ENCODE measurements around the gene AKT1S1.

The AKT1S1 gene

DNA sequence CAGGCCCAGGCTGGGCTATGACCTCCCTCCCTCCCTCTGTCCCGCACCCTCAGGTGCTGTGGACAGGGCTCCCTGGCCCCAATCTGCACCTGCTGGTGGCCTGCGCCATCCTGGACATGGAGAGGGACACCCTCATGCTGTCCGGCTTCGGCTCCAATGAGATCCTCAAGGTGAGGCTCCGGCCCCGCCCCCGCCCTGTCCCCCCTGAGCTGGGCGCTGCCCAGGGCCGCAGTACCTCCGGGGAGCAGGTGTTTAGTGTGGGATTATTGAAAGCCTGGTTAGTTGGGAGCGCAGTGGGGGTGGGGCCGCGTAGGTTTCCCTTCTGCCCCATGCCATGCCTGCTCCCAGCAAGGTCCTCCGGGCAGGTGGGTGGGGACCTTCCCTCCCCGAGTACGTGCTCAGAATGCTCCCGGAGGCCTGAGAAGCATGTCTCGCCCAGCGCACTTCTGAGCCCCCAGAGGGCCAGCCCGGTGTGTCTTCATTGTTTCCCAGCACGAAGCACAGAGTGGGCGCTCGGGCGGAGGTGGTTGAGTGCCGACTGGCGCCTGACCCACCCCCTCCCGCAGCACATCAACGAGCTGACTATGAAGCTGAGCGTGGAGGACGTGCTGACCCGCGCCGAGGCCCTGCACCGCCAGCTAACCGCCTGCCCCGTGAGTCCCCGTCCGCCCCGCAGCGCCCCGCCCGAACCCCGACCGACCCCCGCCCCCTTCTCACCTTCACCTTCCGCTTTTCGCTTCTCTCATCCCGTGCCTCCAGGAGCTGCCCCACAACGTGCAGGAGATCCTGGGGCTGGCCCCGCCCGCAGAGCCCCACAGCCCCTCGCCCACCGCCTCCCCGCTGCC, 10.7 kb upstream of the AKT1S1 start:
- H3K4me3 ChIP-seq (ENCODE audit: low read depth, low read length), result no peak overlapping the region
- H3K9me3 ChIP-seq, result no peaks in the 10 kb centered on the region
- DNase-seq, result no peak
- TF ChIP-seq, protein P1, sequence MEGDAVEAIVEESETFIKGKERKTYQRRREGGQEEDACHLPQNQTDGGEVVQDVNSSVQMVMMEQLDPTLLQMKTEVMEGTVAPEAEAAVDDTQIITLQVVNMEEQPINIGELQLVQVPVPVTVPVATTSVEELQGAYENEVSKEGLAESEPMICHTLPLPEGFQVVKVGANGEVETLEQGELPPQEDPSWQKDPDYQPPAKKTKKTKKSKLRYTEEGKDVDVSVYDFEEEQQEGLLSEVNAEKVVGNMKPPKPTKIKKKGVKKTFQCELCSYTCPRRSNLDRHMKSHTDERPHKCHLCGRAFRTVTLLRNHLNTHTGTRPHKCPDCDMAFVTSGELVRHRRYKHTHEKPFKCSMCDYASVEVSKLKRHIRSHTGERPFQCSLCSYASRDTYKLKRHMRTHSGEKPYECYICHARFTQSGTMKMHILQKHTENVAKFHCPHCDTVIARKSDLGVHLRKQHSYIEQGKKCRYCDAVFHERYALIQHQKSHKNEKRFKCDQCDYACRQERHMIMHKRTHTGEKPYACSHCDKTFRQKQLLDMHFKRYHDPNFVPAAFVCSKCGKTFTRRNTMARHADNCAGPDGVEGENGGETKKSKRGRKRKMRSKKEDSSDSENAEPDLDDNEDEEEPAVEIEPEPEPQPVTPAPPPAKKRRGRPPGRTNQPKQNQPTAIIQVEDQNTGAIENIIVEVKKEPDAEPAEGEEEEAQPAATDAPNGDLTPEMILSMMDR (IDR thresholded peaks at IDR 0.05; ENCODE audit: low read depth, low read length), result no peak
- H3K27me3 ChIP-seq, result no peaks in the 10 kb centered on the region
- peaks cover 6% of the 10 kb centered on the region; the same call in 1 of the 2 replicates for H3K4me1 ChIP-seq
- H3K36me3 ChIP-seq, result peaks cover 7% of the 10 kb centered on the region; the same call in 1 of the 2 replicates

DNA sequence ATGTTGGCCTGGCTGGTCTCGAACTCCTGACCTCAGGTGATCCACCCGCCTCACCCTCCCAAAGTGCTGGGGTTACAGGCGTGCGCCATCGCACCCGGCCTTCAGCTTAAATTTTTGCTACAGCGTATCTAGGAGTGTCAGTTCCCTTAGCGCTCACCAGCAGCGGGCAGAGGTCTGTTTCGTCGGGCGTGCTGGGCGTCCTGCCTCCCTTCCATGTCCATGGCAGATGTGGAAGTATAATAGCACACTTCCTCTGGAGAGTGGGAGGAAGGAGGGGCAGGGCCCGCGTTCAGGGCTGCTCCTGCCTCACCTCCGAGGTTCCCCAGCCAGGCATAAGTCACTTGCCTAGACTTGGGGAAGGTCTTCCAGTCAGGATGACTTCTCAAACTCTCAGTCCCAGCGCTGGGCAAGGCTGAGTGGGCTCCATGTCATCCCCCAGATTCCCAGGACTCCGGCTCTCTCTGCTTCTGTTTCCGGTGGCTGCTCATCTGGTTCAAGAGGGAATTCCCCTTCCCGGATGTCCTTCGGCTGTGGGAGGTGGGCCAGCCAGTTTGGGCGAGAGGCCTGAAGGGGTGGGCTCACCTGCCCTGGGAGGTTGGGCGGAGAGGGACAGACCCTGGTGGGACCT, 10.0 kb upstream of the AKT1S1 start:
- no peaks in the 10 kb centered on the region for H3K27me3 ChIP-seq
- TF ChIP-seq, protein P1 (IDR thresholded peaks at IDR 0.05; ENCODE audit: low read depth, low read length), result no peak
- H3K9me3 ChIP-seq, result no peaks in the 10 kb centered on the region
- no peak for DNase-seq
- H3K4me3 ChIP-seq (ENCODE audit: low read depth, low read length), result no peak overlapping the region; the same call in 1 of the 2 replicates
- H3K4me1 ChIP-seq, result peaks cover 6% of the 10 kb centered on the region; the same call in 1 of the 2 replicates
- H3K36me3 ChIP-seq, result peaks cover 11% of the 10 kb centered on the region; the same call in 1 of the 2 replicates

DNA sequence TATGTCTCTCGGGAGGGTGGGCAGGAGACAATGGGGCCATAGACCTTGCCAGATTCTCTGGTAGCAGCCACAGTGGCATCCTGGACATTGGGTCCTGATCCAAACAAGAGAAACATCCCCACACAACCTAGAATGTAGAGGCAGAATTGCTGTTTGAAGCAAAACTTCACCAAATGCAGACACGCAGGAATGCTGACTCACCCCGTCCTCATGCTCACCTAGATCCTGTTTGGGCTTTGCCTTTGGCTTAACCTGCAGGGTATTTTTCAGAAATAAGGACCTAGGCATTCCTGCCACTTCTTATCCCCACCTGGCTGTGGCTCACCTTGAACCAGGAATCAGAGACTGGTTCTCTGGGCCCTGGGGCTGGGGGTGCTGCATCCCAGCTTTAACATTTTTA, 7.6 kb upstream of the AKT1S1 start:
- Histone ChIP-seq H3K4me3 (ENCODE audit: low read depth, low read length) (no peak overlapping the region), H3K27me3 (no peaks in the 10 kb centered on the region), H3K9me3 (no peaks in the 10 kb centered on the region), H3K4me1 (no peaks in the 10 kb centered on the region), H3K36me3 (peaks cover 14% of the 10 kb centered on the region)
- TF ChIP-seq, protein P1 (IDR thresholded peaks at IDR 0.05; ENCODE audit: low read depth, low read length), result no peak
- DNase-seq, result no peak

DNA sequence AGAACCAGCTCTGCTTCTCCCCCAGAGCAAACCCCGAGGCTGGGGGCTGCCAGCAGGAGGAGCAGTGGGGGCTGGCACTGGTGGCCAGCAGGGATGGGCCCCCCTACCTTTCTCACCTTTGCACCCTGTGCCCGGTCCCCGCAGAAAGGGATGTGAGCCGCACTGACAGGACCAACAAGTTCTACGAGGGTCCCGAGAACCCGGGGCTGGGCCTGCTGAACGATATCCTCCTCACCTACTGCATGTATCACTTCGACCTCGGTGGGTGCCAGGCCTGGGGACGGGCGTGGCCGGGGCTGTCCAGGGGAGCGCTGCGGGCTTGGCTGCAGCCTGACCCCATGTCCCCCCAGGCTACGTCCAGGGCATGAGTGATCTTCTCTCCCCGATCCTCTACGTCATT, 7.0 kb upstream of the AKT1S1 start:
- no peak overlapping the region for H3K4me3 ChIP-seq (ENCODE audit: low read depth, low read length)
- H3K4me1 ChIP-seq, result no peaks in the 10 kb centered on the region
- no peaks in the 10 kb centered on the region for H3K27me3 ChIP-seq
- H3K36me3 ChIP-seq, result peaks cover 14% of the 10 kb centered on the region
- TF ChIP-seq, protein P1 (IDR thresholded peaks at IDR 0.05; ENCODE audit: low read depth, low read length), result no peak
- no peak for DNase-seq
- H3K9me3 ChIP-seq, result no peaks in the 10 kb centered on the region

DNA sequence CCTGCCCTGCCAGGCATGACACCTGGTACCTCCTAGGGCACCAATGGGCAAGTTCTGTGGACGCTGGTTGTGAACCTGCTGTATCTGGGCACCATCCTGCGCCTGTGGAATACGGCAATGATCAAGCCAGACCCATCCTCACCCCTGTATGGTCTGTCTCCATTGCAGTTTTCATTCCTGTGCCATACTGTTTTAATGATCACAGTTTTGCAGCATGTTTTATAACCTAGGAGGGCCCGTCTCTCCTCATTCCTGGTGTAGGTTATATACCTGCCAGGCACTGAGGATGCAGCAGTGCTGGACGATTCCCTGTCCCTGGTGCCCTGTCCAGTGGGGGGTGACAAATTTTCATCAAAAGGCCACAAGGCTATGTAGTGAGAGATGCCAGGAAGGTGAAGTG, 5.9 kb upstream of the AKT1S1 start:
- no peaks in the 10 kb centered on the region for H3K9me3 ChIP-seq
- H3K36me3 ChIP-seq, result peaks cover 14% of the 10 kb centered on the region
- H3K4me1 ChIP-seq, result no peaks in the 10 kb centered on the region
- DNase-seq, result no peak
- no peaks in the 10 kb centered on the region for H3K27me3 ChIP-seq
- H3K4me3 ChIP-seq (ENCODE audit: low read depth, low read length), result no peak overlapping the region
- TF ChIP-seq, protein P1 (IDR thresholded peaks at IDR 0.05; ENCODE audit: low read depth, low read length), result no peak

DNA sequence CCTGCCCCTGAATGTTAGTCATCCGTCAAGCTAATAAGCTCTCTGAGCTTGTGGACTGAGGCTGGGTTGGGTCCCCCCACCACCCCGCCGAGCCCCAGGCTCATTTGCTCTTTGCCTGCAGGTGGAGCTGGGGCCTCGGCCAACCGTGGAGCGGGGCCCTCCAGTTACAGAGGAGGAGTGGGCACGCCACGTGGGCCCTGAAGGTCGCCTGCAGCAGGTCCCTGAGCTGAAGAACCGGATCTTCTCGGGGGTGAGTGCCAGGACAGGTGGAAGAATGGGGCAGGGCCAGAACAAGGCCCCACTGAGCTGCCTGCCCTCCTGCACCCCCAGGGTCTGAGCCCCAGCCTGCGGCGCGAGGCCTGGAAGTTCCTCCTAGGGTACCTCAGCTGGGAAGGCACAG, 5.5 kb upstream of the AKT1S1 start:
- Histone ChIP-seq H3K36me3 (peaks cover 14% of the 10 kb centered on the region), H3K4me3 (ENCODE audit: low read depth, low read length) (no peak overlapping the region)

More for the DNA sequence above, 5.5 kb upstream of the AKT1S1 start:
- Histone ChIP-seq H3K4me1 (no peaks in the 10 kb centered on the region), H3K9me3 (no peaks in the 10 kb centered on the region), H3K27me3 (no peaks in the 10 kb centered on the region)
- DNase-seq, result no peak
- TF ChIP-seq, protein P1 (IDR thresholded peaks at IDR 0.05; ENCODE audit: low read depth, low read length), result no peak
